Measurements from ENCODE around the gene USP15.

USP15 gene

DNA sequence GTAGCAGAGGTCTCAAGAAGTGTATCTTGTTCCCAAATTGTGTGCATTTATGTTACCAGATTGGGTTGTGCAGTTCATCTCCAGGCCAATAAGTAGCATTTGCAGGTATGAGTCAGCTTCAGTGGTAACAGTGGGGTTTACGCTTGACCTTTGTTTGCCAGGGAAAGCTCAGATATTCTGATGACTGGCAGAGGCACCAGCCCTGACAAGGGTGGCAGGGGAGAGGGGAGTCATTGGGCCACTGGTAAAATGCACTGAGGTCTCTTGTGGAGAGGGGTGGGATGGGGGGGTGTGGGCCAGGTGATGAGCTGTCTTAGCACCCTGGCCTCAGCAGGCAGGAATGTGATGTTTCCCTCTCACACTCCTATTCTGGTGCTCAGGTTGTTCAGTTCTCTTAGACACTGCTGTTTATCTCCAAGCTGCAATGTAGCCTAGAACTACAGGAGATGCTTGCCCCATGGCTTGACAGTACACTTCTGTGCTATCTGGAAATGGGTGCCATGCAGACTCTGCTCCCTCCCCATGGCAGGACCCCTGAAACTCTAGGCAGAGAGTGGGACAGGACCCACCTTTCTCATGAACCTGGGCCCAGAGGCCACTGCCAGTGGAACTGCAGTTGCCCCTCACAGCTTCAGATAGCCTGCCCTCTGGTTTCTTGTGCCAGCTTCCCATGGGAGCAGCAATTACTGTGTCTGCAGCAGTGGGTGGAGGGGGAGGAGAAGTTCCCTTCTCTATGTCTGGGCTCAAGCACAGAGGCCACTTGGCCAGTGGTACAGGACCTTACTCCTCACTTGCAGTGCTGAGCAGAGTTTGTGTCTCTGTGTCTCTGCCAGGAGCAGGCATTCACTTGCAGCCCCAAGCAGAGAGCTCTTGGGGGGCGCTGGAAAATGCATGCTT, 31.9 kb downstream of the USP15 start:
- no peak overlapping the region for H3K9ac ChIP-seq (ENCODE audit: low read depth, low read length)
- H3K27me3 ChIP-seq (ENCODE audit: control insufficient read depth, insufficient read depth, low read length) = no peaks in the 10 kb centered on the region
- no peak overlapping the region for H3K4me3 ChIP-seq (ENCODE audit: low read depth, low read length)
- no peaks in the 10 kb centered on the region for H3K9me3 ChIP-seq (ENCODE audit: control insufficient read depth, insufficient read depth, low read length)
- H3K36me3 ChIP-seq (ENCODE audit: control insufficient read depth, insufficient read depth, low read length) = no peaks in the 10 kb centered on the region
- H3K4me1 ChIP-seq (ENCODE audit: control insufficient read depth, insufficient read depth, low read length) = peaks cover 11% of the 10 kb centered on the region

DNA sequence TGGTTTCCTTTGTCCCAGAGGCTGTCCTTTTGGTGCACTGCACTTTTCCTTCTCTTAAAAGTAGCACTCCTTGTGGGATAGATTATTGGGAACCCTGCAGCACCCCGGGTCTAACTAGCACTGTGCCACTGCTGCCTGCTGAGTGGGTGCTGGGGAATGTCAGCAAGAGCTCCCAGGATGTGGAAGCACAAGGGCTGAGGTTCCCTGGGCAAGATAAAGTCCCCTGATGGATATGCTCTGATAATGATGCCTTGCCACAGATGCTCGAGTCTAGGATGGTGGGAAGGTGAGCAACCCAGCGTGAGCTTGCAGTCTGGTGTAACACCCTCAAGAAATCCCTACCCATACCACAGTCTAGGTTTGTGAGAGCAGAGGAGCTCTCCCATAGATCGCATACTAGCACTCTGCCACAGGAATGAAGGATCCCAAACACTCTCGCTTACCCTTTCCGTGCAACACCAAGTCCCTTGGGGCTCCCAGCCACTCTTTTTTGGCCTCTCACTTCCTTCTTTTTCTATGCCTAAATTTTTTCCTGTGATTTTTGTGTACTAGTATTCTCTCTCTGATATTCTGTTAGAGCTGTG, 32.6 kb downstream of the USP15 start:
- Histone ChIP-seq H3K36me3 (ENCODE audit: control insufficient read depth, insufficient read depth, low read length) (no peaks in the 10 kb centered on the region), H3K27me3 (ENCODE audit: control insufficient read depth, insufficient read depth, low read length) (no peaks in the 10 kb centered on the region), H3K9ac (ENCODE audit: low read depth, low read length) (no peak overlapping the region), H3K4me3 (ENCODE audit: low read depth, low read length) (no peak overlapping the region), H3K4me1 (ENCODE audit: control insufficient read depth, insufficient read depth, low read length) (peaks cover 11% of the 10 kb centered on the region), H3K9me3 (ENCODE audit: control insufficient read depth, insufficient read depth, low read length) (no peaks in the 10 kb centered on the region)

DNA sequence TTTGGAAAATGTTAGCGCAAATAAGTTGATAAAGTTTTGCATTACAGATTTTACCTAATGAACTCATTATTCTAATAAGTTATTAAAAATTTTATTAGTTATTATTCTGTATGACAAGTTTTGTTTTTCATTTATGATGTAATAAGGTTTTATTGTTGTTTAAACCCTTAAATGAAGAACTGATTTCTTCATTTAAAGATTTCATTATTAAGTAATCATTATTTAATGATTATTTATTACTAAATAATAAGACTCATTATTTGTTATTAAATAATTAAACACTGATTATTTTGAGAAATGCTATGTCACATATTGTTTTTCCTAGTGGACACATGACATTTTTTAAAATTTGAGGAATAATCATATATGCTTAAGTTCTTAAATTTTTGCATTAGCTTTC, 34.2 kb downstream of the USP15 start:
- H3K4me1 ChIP-seq (ENCODE audit: control insufficient read depth, insufficient read depth, low read length) = peaks cover 9% of the 10 kb centered on the region
- no peak overlapping the region for H3K9ac ChIP-seq (ENCODE audit: low read depth, low read length)
- H3K27me3 ChIP-seq (ENCODE audit: control insufficient read depth, insufficient read depth, low read length) = no peaks in the 10 kb centered on the region
- no peak overlapping the region for H3K4me3 ChIP-seq (ENCODE audit: low read depth, low read length)
- H3K36me3 ChIP-seq (ENCODE audit: control insufficient read depth, insufficient read depth, low read length) = no peaks in the 10 kb centered on the region
- H3K9me3 ChIP-seq (ENCODE audit: control insufficient read depth, insufficient read depth, low read length) = no peaks in the 10 kb centered on the region

DNA sequence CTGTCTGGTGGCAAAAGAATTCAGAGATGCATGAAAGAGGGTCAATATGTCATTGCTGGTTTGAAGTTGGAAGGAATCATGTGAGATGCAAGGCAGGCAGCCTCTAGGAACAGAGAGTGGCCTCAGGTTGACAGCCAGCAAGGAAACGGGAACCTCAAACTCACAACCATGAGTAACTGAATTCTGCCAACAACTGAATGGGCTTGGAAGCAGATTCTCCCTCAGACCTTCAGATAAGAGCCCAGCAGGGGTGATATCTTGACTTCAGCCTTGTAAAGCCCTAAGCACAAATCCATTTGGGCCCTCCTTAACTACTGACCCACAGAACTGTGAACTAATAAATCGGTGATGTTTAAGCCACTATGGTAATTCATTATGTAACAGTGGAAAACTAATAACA, 35.8 kb downstream of the USP15 start:
- no peaks in the 10 kb centered on the region for H3K9me3 ChIP-seq (ENCODE audit: control insufficient read depth, insufficient read depth, low read length)
- H3K36me3 ChIP-seq (ENCODE audit: control insufficient read depth, insufficient read depth, low read length) = no peaks in the 10 kb centered on the region
- H3K4me3 ChIP-seq (ENCODE audit: low read depth, low read length) = no peak overlapping the region
- H3K4me1 ChIP-seq (ENCODE audit: control insufficient read depth, insufficient read depth, low read length) = peaks cover 9% of the 10 kb centered on the region
- no peak overlapping the region for H3K9ac ChIP-seq (ENCODE audit: low read depth, low read length)
- H3K27me3 ChIP-seq (ENCODE audit: control insufficient read depth, insufficient read depth, low read length) = no peaks in the 10 kb centered on the region

DNA sequence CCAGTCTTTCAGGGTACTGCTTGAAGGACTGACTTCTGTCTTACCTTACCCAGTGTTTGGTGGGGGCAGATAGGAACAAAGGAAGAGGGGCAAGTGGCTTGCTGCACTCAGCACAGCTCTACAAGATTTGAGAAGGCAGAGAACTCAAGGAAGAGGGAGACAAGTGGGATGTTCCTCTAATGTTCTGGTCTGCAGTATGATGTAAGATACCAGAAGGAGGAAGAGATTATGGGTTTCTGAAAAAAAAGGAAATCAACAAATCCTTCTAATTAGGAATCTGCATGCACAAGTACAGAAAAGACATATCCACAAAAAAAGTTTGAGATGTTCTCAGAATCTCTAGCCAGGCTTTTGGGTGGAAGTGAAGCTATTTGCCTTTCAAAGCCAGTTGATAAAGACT, 37.1 kb downstream of the USP15 start:
- Histone ChIP-seq H3K9me3 (ENCODE audit: control insufficient read depth, insufficient read depth, low read length) (no peaks in the 10 kb centered on the region), H3K4me1 (ENCODE audit: control insufficient read depth, insufficient read depth, low read length) (peaks cover 8% of the 10 kb centered on the region), H3K4me3 (ENCODE audit: low read depth, low read length) (no peak overlapping the region), H3K27me3 (ENCODE audit: control insufficient read depth, insufficient read depth, low read length) (no peaks in the 10 kb centered on the region), H3K9ac (ENCODE audit: low read depth, low read length) (no peak overlapping the region), H3K36me3 (ENCODE audit: control insufficient read depth, insufficient read depth, low read length) (no peaks in the 10 kb centered on the region)

DNA sequence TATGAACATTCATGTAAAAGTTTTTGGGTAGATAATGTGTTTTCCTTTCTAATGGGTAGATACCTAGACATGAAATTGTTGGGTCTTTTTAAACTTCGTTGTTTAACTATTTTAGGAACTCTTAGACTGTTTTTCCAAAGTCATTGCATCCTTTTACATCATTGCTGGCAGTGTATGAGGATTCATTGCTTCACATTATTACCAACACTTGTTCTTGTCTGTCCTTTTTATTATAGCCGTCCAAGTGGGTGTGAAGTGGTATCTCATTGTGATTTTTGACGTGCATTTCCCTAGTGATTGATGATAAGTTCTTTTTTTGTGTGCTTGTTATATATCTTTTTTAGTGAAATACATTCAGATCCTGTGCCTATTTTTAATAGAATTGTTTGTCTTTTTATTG, 39.4 kb downstream of the USP15 start:
- no peaks in the 10 kb centered on the region for H3K9me3 ChIP-seq (ENCODE audit: control insufficient read depth, insufficient read depth, low read length)
- no peaks in the 10 kb centered on the region for H3K27me3 ChIP-seq (ENCODE audit: control insufficient read depth, insufficient read depth, low read length)
- H3K36me3 ChIP-seq (ENCODE audit: control insufficient read depth, insufficient read depth, low read length) = no peaks in the 10 kb centered on the region
- H3K9ac ChIP-seq (ENCODE audit: low read depth, low read length) = no peak overlapping the region
- H3K4me3 ChIP-seq (ENCODE audit: low read depth, low read length) = no peak overlapping the region
- no peaks in the 10 kb centered on the region for H3K4me1 ChIP-seq (ENCODE audit: control insufficient read depth, insufficient read depth, low read length)

DNA sequence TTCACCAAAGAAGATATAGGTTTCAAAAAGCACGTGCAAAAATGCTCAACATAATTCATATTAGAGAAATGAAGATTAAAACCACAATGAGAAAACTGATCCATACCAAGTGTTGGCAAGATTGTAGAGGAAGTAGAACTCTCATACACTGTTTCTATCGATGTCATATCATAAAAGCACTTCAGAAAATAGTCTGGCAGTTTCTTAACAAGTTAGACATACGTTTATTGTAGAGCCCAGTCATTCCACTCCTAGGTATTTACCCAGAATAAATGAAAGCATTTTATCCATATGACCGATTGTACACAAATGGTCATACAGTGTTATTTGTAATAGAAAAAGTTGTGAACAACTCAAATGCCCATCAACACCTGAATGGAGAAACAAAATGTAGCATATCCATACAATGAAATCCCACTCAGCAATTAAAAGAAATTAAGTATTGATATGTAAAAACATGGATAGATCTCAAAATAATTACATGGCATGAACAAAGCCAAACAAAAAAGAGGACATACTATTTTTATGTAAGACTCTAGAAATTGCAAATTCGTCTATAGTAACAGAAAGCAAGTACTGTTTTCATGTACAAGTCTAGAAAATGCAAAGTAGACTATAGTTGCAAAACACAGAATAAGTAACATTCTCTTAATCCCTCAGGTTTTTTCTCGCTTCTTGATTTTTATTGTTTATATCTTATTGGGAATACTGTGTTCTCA, 41.0 kb downstream of the USP15 start:
- no peak overlapping the region for H3K9ac ChIP-seq (ENCODE audit: low read depth, low read length)
- no peaks in the 10 kb centered on the region for H3K36me3 ChIP-seq (ENCODE audit: control insufficient read depth, insufficient read depth, low read length)
- no peaks in the 10 kb centered on the region for H3K4me1 ChIP-seq (ENCODE audit: control insufficient read depth, insufficient read depth, low read length)
- H3K4me3 ChIP-seq (ENCODE audit: low read depth, low read length) = no peak overlapping the region
- no peaks in the 10 kb centered on the region for H3K9me3 ChIP-seq (ENCODE audit: control insufficient read depth, insufficient read depth, low read length)
- H3K27me3 ChIP-seq (ENCODE audit: control insufficient read depth, insufficient read depth, low read length) = no peaks in the 10 kb centered on the region

DNA sequence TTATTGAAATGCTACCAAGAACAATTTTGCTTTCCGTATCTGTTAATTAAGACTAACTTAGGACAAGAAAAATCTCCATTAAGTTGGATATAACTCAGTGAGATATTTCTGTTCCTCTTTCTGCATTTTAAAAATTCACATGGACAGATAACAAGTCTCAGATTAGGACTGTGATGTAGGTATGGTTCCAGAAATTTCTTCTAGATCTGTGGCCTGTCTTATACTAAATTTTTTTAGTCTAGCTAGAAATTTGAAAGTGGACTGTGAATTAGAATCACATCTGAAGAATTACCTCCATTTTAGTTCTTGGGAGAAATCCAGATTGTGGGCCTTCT, 41.6 kb downstream of the USP15 start:
- no peaks in the 10 kb centered on the region for H3K9me3 ChIP-seq (ENCODE audit: control insufficient read depth, insufficient read depth, low read length)
- H3K9ac ChIP-seq (ENCODE audit: low read depth, low read length) = no peak overlapping the region
- no peaks in the 10 kb centered on the region for H3K27me3 ChIP-seq (ENCODE audit: control insufficient read depth, insufficient read depth, low read length)
- no peaks in the 10 kb centered on the region for H3K4me1 ChIP-seq (ENCODE audit: control insufficient read depth, insufficient read depth, low read length)
- no peaks in the 10 kb centered on the region for H3K36me3 ChIP-seq (ENCODE audit: control insufficient read depth, insufficient read depth, low read length)
- no peak overlapping the region for H3K4me3 ChIP-seq (ENCODE audit: low read depth, low read length)

DNA sequence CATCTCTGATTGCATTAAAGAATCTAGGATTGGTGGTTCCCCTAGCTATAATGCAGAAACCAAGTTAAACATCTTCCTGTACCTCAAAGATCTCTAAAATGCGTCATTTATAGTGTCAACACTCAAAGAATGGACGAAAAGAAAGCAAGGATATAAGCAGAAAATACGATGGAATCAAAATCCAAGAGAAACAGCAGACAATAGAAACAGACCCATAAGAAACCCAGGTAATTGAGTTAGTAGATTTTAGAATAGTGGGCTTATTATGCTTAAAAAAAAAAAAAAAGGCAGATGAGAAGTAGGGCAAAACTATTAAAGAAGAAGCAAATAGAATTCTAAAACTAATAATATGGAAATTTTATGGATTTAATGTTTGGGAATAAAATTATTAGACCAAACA, 44.4 kb downstream of the USP15 start:
- no peak overlapping the region for H3K9ac ChIP-seq (ENCODE audit: low read depth, low read length)
- H3K4me3 ChIP-seq (ENCODE audit: low read depth, low read length) = no peak overlapping the region
- no peaks in the 10 kb centered on the region for H3K4me1 ChIP-seq (ENCODE audit: control insufficient read depth, insufficient read depth, low read length)
- no peaks in the 10 kb centered on the region for H3K27me3 ChIP-seq (ENCODE audit: control insufficient read depth, insufficient read depth, low read length)
- no peaks in the 10 kb centered on the region for H3K36me3 ChIP-seq (ENCODE audit: control insufficient read depth, insufficient read depth, low read length)
- no peaks in the 10 kb centered on the region for H3K9me3 ChIP-seq (ENCODE audit: control insufficient read depth, insufficient read depth, low read length)

DNA sequence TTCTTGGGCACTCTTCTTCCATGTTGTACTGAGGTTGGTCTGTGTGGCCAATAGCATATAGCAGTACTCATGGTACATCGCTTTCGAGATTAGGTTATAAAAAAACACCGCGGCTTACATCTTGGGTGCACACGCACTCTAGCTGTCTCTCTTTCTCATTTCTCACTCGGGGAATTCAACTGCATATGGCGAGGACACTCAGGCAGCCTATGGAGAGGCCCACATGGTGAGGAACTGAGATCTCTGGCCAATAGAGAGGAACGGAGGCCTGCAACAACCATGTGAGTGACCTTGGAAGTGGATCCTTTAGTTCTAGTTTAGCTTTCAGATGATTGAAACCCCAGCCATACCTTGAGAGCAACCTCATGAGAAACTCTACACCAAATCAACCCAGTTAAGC, 45.6 kb downstream of the USP15 start:
- H3K4me3 ChIP-seq (ENCODE audit: low read depth, low read length) = no peak overlapping the region
- H3K36me3 ChIP-seq (ENCODE audit: control insufficient read depth, insufficient read depth, low read length) = no peaks in the 10 kb centered on the region
- H3K9ac ChIP-seq (ENCODE audit: low read depth, low read length) = no peak overlapping the region
- H3K4me1 ChIP-seq (ENCODE audit: control insufficient read depth, insufficient read depth, low read length) = no peaks in the 10 kb centered on the region
- no peaks in the 10 kb centered on the region for H3K9me3 ChIP-seq (ENCODE audit: control insufficient read depth, insufficient read depth, low read length)
- H3K27me3 ChIP-seq (ENCODE audit: control insufficient read depth, insufficient read depth, low read length) = no peaks in the 10 kb centered on the region

DNA sequence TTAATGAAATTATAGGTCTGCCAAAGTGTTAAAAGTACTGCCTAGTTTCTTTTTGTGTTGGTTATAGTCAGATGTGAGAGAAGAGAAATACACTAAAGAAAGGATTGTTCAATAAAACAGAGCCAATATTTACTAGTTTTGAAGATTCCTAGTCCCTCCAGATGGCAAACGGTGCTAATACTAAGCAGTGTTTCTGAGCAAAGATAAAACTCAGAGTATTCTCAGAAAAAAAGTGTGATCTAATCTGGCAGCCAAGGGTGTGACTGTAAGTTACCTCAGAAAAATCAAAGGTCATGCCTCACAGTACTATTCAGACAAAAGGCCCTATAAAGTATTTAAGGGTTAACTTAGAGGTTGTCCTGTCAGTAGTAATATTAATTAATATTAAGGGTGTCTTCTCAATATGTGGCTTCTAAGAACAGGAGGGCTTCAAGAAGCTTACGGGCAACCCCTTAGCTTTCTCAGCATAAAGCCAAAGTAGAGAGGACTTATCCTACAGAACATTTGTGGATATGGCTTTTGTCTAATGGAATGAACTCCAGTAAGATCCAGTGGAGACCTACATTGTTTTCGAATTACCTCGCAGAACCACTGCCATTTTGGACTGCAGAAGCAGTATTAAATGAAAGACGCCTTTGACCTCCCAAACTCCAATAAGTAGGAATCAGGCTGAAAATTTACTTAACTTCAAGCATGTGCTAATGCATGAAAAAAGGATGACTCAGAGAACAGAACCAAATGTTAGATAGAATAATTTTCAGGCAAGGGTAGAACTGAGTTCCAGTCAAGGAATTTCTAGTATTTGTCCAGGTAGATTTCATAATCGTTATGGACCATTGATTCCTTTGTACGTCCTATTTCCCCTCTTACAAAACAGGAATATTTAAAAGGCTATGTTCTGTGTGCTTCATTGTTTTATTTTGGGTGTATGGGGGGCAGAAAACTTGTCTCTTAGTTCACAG, 46.6 kb downstream of the USP15 start:
- no peaks in the 10 kb centered on the region for H3K36me3 ChIP-seq (ENCODE audit: control insufficient read depth, insufficient read depth, low read length)

More for the DNA sequence above, 46.6 kb downstream of the USP15 start:
- H3K27me3 ChIP-seq (ENCODE audit: control insufficient read depth, insufficient read depth, low read length) = no peaks in the 10 kb centered on the region
- no peaks in the 10 kb centered on the region for H3K4me1 ChIP-seq (ENCODE audit: control insufficient read depth, insufficient read depth, low read length)
- H3K9ac ChIP-seq (ENCODE audit: low read depth, low read length) = no peak overlapping the region
- no peak overlapping the region for H3K4me3 ChIP-seq (ENCODE audit: low read depth, low read length)
- H3K9me3 ChIP-seq (ENCODE audit: control insufficient read depth, insufficient read depth, low read length) = no peaks in the 10 kb centered on the region
